Tibial artery (tissue), 4 donors: ENCODE data around the gene GJC1.

Source experiments
- DNase-seq, 2 donors: peaks; one replicate each; pipeline ENCODE4 v3.0.0-alpha.2; 2019
- H3K27ac ChIP-seq, 2 donors: fragments of 200-600 bp; sonication (generic) in 1 of 2; 1 replicate in 1 of 2; 2 replicates in 1 of 2; pipeline ENCODE4 v1.5.1; 2018 to 2019; ENCODE audit warnings: mild to moderate bottlenecking in 1 of 2
- H3K27me3 ChIP-seq, 2 donors: fragments of 200-600 bp; sonication (generic) in 1 of 2; one replicate each; pipeline versions ENCODE4 v1.5.1 to v1.6.0; 2016 to 2019
- H3K36me3 ChIP-seq, 3 donors: fragments of 200-600 bp; sonication (generic) in 2 of 3; one replicate each; pipeline ENCODE4 v1.5.1; 2016 to 2019; ENCODE audit warnings: mild to moderate bottlenecking in 2 of 3
- H3K4me1 ChIP-seq, 4 donors: fragments of 200-600 bp; sonication (generic) in 2 of 4; 1 replicate in 3 of 4; 2 replicates in 1 of 4; pipeline ENCODE4 v1.5.1; 2016 to 2019
- H3K4me3 ChIP-seq, 2 donors: fragments of 200-600 bp; sonication (generic) in 1 of 2; 1 replicate in 1 of 2; 2 replicates in 1 of 2; pipeline ENCODE4 v1.5.1; 2018 to 2019; ENCODE audit warnings: mild to moderate bottlenecking in 2 of 2
- H3K9me3 ChIP-seq, 3 donors: fragments of 200-600 bp; sonication (generic) in 1 of 3; one replicate each; pipeline ENCODE4 v1.5.1; 2016 to 2019
- CTCF ChIP-seq, 2 experiments: fragments of 200-600 bp in 1 of 2; fragments of 450-650 bp in 1 of 2; IDR thresholded peaks; one replicate each; pipeline ENCODE4 v1.5.1; 2017 to 2019; ENCODE audit warnings: antibody characterized with exemption in 2 of 2, mild to moderate bottlenecking in 1 of 2, moderate library complexity in 1 of 2
- intact Hi-C: fragments of 100-400 bp; cut with DNase I; formaldehyde crosslinking; loops from one replicate; pipeline ENCODE4 v1.15.0; 2023; ENCODE audit warnings: low total_unique reads

The GJC1 gene

GRCh38 chr17:44829523-44830358 is at the start of gene GJC1:
GJC1 (minus strand) TSS chr17:44830287; CDS start chr17:44805817, 24,470 bp downstream.
- peak in 1 of 2 donors; percentile 70 for DNase-seq
- Histone ChIP-seq H3K27ac (peak within 1 kb of the TSS; percentile 89 to 92), H3K36me3 (no peaks in the 10 kb centered on the region), H3K4me1 (peaks cover 0 to 29% (median 10%) of the 10 kb centered on the region in 4 donors), H3K27me3 (peaks cover 0 to 6% of the 10 kb centered on the region in 2 donors), H3K9me3 (no peaks in the 10 kb centered on the region), H3K4me3 (peak within 1 kb of the TSS; percentile 71 to 82)
- TF ChIP-seq CTCF (IDR thresholded peaks at IDR 0.05), result no peak
- intact Hi-C loops, result no loop called here

GRCh38 chr17:44879376-44879775 is 49.3 kb upstream of the GJC1 start:
- no peaks in the 10 kb centered on the region for H3K4me1 ChIP-seq
- no peak for DNase-seq
- H3K27me3 ChIP-seq, result no peaks in the 10 kb centered on the region
- no peak overlapping the region for H3K4me3 ChIP-seq
- intact Hi-C loops, result no loop called here
- H3K27ac ChIP-seq, result no peak overlapping the region
- TF ChIP-seq CTCF (IDR thresholded peaks at IDR 0.05), result no peak
- no peaks in the 10 kb centered on the region for H3K9me3 ChIP-seq
- H3K36me3 ChIP-seq, result peaks cover 63 to 98% (median 91%) of the 10 kb centered on the region in 3 donors

- no peak overlapping the region for H3K4me3 ChIP-seq
- no peaks in the 10 kb centered on the region for H3K27me3 ChIP-seq
- DNase-seq, result no peak
- H3K36me3 ChIP-seq, result peaks cover 60 to 98% (median 91%) of the 10 kb centered on the region in 3 donors
- H3K27ac ChIP-seq, result no peak overlapping the region
- H3K4me1 ChIP-seq, result no peaks in the 10 kb centered on the region
- H3K9me3 ChIP-seq, result no peaks in the 10 kb centered on the region
- TF ChIP-seq CTCF (IDR thresholded peaks at IDR 0.05), result peak; percentile 47 to 57
- intact Hi-C loops, result no loop called here
These were observed 48.6 kb upstream of the GJC1 start for GRCh38 chr17:44878627-44879221.

GRCh38 chr17:44877121-44877520 is 47.0 kb upstream of the GJC1 start:
- no peak for TF ChIP-seq CTCF (IDR thresholded peaks at IDR 0.05)
- H3K36me3 ChIP-seq, result peaks cover 50 to 98% (median 89%) of the 10 kb centered on the region in 3 donors

GRCh38 chr17:44875761-44876160 is 45.7 kb upstream of the GJC1 start:
- Histone ChIP-seq H3K27ac (no peak overlapping the region), H3K4me3 (no peak overlapping the region), H3K27me3 (no peaks in the 10 kb centered on the region), H3K36me3 (peaks cover 56 to 98% (median 92%) of the 10 kb centered on the region in 3 donors), H3K4me1 (no peaks in the 10 kb centered on the region), H3K9me3 (no peaks in the 10 kb centered on the region)
- no peak for TF ChIP-seq CTCF (IDR thresholded peaks at IDR 0.05)
- intact Hi-C loops, result no loop called here
- no peak for DNase-seq

More at GRCh38 chr17:44877121-44877520, 47.0 kb upstream of the GJC1 start:
- intact Hi-C loops, result no loop called here
- Histone ChIP-seq H3K27ac (no peak overlapping the region), H3K9me3 (no peaks in the 10 kb centered on the region), H3K27me3 (no peaks in the 10 kb centered on the region), H3K4me3 (no peak overlapping the region), H3K4me1 (no peaks in the 10 kb centered on the region)
- no peak for DNase-seq
